ENCODE measurements around the gene ZNF48.

DNA sequence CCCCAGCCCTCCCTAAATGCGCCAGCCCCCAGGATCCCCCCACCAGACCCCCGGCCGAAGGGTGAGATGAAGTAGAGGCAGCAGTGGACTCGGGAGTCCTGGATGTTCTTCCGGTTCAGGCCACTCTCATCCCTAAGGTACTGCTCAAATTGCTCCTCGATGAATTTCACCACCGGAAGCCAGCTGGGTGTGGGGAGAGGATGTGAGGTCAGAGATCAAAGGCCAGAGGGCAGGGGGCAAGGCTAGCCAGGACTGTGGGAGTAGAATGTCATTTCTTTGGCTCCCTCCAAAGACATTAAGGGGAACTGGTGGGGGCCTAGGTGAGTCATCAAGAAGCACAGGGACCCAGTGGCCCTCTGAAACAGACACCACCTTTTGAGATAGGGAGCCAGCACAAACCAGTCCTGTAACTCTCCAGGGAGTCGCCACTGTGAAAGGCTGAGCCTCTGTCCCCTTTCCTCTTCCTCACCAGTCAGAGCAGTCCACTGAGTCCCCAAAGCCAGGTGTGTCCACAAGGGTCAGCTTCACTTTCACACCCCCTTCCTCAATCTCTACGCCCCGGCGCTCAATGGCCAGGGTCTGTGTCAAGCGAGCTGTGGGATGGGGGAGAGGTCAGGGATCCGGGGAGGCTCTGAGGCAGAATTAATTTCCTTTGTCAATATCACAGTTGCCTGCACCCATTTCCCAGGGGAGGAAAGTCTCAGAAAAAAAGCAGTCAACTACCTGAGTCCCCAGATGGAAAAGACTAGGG, 13.8 kb upstream of the ZNF48 start:
- TF ChIP-seq, protein P1, sequence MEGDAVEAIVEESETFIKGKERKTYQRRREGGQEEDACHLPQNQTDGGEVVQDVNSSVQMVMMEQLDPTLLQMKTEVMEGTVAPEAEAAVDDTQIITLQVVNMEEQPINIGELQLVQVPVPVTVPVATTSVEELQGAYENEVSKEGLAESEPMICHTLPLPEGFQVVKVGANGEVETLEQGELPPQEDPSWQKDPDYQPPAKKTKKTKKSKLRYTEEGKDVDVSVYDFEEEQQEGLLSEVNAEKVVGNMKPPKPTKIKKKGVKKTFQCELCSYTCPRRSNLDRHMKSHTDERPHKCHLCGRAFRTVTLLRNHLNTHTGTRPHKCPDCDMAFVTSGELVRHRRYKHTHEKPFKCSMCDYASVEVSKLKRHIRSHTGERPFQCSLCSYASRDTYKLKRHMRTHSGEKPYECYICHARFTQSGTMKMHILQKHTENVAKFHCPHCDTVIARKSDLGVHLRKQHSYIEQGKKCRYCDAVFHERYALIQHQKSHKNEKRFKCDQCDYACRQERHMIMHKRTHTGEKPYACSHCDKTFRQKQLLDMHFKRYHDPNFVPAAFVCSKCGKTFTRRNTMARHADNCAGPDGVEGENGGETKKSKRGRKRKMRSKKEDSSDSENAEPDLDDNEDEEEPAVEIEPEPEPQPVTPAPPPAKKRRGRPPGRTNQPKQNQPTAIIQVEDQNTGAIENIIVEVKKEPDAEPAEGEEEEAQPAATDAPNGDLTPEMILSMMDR (IDR thresholded peaks at IDR 0.05): no peak
- no peak for TF ChIP-seq POLR2A (IDR thresholded peaks at IDR 0.05)
